Measurements from ENCODE around the gene CEP128.

The CEP128 gene

GRCh38 chr14:80956102-80956501 lies 14.6 kb upstream of the CEP128 start (continued):
- TF ChIP-seq PRDM10 (tag by site-specific recombination; IDR thresholded peaks at IDR 0.05) (no peak), ZNF571 (tag by site-specific recombination; IDR thresholded peaks at IDR 0.05) (no peak), ZNF677 (tag by site-specific recombination; IDR thresholded peaks at IDR 0.05) (no peak), GLIS1 (tag by site-specific recombination; IDR thresholded peaks at IDR 0.05) (no peak), KLF8 (tag by site-specific recombination; IDR thresholded peaks at IDR 0.05) (no peak), ZNF473 (tag by site-specific recombination; IDR thresholded peaks at IDR 0.05) (no peak), ZNF10 (tag by site-specific recombination; IDR thresholded peaks at IDR 0.05) (no peak)
- TF ChIP-seq, protein P1, sequence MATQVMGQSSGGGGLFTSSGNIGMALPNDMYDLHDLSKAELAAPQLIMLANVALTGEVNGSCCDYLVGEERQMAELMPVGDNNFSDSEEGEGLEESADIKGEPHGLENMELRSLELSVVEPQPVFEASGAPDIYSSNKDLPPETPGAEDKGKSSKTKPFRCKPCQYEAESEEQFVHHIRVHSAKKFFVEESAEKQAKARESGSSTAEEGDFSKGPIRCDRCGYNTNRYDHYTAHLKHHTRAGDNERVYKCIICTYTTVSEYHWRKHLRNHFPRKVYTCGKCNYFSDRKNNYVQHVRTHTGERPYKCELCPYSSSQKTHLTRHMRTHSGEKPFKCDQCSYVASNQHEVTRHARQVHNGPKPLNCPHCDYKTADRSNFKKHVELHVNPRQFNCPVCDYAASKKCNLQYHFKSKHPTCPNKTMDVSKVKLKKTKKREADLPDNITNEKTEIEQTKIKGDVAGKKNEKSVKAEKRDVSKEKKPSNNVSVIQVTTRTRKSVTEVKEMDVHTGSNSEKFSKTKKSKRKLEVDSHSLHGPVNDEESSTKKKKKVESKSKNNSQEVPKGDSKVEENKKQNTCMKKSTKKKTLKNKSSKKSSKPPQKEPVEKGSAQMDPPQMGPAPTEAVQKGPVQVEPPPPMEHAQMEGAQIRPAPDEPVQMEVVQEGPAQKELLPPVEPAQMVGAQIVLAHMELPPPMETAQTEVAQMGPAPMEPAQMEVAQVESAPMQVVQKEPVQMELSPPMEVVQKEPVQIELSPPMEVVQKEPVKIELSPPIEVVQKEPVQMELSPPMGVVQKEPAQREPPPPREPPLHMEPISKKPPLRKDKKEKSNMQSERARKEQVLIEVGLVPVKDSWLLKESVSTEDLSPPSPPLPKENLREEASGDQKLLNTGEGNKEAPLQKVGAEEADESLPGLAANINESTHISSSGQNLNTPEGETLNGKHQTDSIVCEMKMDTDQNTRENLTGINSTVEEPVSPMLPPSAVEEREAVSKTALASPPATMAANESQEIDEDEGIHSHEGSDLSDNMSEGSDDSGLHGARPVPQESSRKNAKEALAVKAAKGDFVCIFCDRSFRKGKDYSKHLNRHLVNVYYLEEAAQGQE (tag by site-specific recombination; IDR thresholded peaks at IDR 0.05) = no peak

DNA sequence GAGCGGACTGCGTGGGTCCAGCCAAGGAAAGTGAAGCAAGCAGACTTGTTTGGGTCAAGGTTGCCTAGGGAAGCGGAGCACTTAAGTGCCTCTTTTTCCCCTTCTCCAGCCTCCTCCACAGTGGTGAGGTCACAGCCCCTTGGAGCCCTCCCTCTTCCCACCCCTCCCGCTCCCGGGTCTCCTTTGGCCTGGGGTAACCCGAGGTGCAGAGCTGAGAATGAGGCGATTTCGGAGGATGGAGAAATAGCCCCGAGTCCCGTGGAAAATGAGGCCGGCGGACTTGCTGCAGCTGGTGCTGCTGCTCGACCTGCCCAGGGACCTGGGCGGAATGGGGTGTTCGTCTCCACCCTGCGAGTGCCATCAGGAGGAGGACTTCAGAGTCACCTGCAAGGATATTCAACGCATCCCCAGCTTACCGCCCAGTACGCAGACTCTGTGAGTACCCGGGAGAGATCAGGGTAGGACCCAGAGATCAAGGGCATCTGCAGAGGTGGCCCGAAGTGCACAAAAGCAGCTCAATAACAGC lies 13.9 kb upstream of the CEP128 start, which contains the start of gene TSHR:
TSHR (plus strand) TSS at position 206 of the 526 bp plus-strand sequence; CDS start at position 266, 60 bp downstream.
- Histone ChIP-seq H3K36me3 (ENCODE audit: control insufficient read depth in 2 of 2, insufficient read depth in 1 of 2, low read length in 2 of 2) (no peaks in the 10 kb centered on the region), H3K4me3 (ENCODE audit: low read depth, low read length) (peak within 1 kb of the TSS; percentile 55), H3K27ac (ENCODE audit: extremely low read depth, low read depth, low read length) (no peak within 1 kb of the TSS; the same call in 1 of the 2 replicates), H3K9me3 (ENCODE audit: control insufficient read depth, insufficient read depth, low read depth, low read length) (no peaks in the 10 kb centered on the region), H3K4me1 (ENCODE audit: control insufficient read depth, insufficient read depth, low read length) (no peaks in the 10 kb centered on the region)
- POLR2A ChIA-PET = no interaction called here
- CTCF ChIA-PET = interaction anchor here (0.6 to 5.3 kb wide), 10 partner anchors 8 to 509 kb away, joined by 3 to 41 read pairs (median 4); no protein-coding TSS in a partner anchor
- TF ChIP-seq, protein P2, sequence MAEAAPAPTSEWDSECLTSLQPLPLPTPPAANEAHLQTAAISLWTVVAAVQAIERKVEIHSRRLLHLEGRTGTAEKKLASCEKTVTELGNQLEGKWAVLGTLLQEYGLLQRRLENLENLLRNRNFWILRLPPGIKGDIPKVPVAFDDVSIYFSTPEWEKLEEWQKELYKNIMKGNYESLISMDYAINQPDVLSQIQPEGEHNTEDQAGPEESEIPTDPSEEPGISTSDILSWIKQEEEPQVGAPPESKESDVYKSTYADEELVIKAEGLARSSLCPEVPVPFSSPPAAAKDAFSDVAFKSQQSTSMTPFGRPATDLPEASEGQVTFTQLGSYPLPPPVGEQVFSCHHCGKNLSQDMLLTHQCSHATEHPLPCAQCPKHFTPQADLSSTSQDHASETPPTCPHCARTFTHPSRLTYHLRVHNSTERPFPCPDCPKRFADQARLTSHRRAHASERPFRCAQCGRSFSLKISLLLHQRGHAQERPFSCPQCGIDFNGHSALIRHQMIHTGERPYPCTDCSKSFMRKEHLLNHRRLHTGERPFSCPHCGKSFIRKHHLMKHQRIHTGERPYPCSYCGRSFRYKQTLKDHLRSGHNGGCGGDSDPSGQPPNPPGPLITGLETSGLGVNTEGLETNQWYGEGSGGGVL (tag by site-specific recombination; IDR thresholded peaks at IDR 0.05) = no peak
- TF ChIP-seq ZFP37 (tag by site-specific recombination; IDR thresholded peaks at IDR 0.05) (no peak), OSR2 (tag by site-specific recombination; IDR thresholded peaks at IDR 0.05) (no peak), ZNF37A (tag by site-specific recombination; IDR thresholded peaks at IDR 0.05) (no peak), ZNF202 (tag by site-specific recombination; IDR thresholded peaks at IDR 0.05; ENCODE audit: borderline replicate concordance) (no peak), ZNF211 (tag by site-specific recombination; IDR thresholded peaks at IDR 0.05; ENCODE audit: low read depth) (no peak), ZNF560 (tag by site-specific recombination; IDR thresholded peaks at IDR 0.05; ENCODE audit: borderline replicate concordance) (no peak), ZNF791 (tag by site-specific recombination; IDR thresholded peaks at IDR 0.05) (no peak), ZBTB1 (tag by site-specific recombination; IDR thresholded peaks at IDR 0.05) (no peak), TRIM28 (IDR thresholded peaks at IDR 0.05; ENCODE audit: borderline replicate concordance, low read length) (no peak), HIC1 (tag by site-specific recombination; IDR thresholded peaks at IDR 0.05) (no peak), ZXDB (tag by site-specific recombination; IDR thresholded peaks at IDR 0.05) (no peak), ZNF76 (tag by site-specific recombination; IDR thresholded peaks at IDR 0.05; ENCODE audit: borderline replicate concordance, low read depth) (no peak), GLIS1 (tag by site-specific recombination; IDR thresholded peaks at IDR 0.05) (no peak), ZNF658 (tag by site-specific recombination; IDR thresholded peaks at IDR 0.05) (no peak)
- TF ChIP-seq, protein P3, sequence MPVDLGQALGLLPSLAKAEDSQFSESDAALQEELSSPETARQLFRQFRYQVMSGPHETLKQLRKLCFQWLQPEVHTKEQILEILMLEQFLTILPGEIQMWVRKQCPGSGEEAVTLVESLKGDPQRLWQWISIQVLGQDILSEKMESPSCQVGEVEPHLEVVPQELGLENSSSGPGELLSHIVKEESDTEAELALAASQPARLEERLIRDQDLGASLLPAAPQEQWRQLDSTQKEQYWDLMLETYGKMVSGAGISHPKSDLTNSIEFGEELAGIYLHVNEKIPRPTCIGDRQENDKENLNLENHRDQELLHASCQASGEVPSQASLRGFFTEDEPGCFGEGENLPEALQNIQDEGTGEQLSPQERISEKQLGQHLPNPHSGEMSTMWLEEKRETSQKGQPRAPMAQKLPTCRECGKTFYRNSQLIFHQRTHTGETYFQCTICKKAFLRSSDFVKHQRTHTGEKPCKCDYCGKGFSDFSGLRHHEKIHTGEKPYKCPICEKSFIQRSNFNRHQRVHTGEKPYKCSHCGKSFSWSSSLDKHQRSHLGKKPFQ (tag by site-specific recombination; IDR thresholded peaks at IDR 0.05) = no peak

All from HEK293 (cell line).